T-cell (primary cell): ENCODE measurements around the gene CCN5. TPM values are rescaled to one million over a fixed set of nuclear protein-coding genes. Genes with fewer than 3 reads are reported as not detected.

Source experiments
- ATAC-seq, 4 experiments: fragments of 200-7000 bp in 3 of 4; fragments of 150-1000 bp in 1 of 4; cut with Tn5 transposase; replicated peaks in 1 of 4; 1 replicate in 3 of 4; 2 replicates in 1 of 4; pipeline ENCODE4 v1.10.0; 2021; ENCODE audit warnings: moderate library complexity in 3 of 4, mild to moderate bottlenecking in 2 of 4, moderate number of reproducible peaks in 1 of 4
- CTCF ChIA-PET, 2 donors: fragments of 300-600 bp; sonication (Branson Sonifier 250); formaldehyde crosslinking; loops; one replicate each; lab custom pipeline; 2022; ENCODE audit warnings: antibody characterized with exemption in 2 of 2; lab: Charles Lee
- POLR2A ChIA-PET, 2 donors: fragments of 300-600 bp; sonication (Branson Sonifier 250); formaldehyde crosslinking; loops; one replicate each; lab custom pipeline; 2022; ENCODE audit warnings: antibody characterized with exemption in 2 of 2; lab: Charles Lee
- DNase-seq, 35 experiments: peaks; one replicate each; pipeline versions ENCODE4 v3.0.0 to v3.0.0-alpha.2; 2013 to 2023
- H3K27ac ChIP-seq: one replicate; pipeline ENCODE4 v1.5.1; 2013; ENCODE audit warnings: low read length
- H3K27me3 ChIP-seq, 2 experiments: replicated peaks in 1 of 2; 1 replicate in 1 of 2; 2 replicates in 1 of 2; pipeline versions ENCODE4 v1.6.1 to v1.7.0; 2013; ENCODE audit warnings: low read length in 1 of 2, mixed read lengths in 1 of 2; ENCODE audit not compliant: control insufficient read depth in 2 of 2, insufficient read depth in 2 of 2; ENCODE audit errors: extremely low read depth in 1 of 2
- H3K36me3 ChIP-seq, 2 donors: 1 replicate in 1 of 2; 2 replicates in 1 of 2; pipeline versions ENCODE4 v1.6.1 to v1.7.0; 2013; ENCODE audit warnings: low read length in 1 of 2; ENCODE audit not compliant: control insufficient read depth in 2 of 2, insufficient read depth in 1 of 2; ENCODE audit errors: extremely low read depth in 1 of 2
- H3K4me1 ChIP-seq, 2 experiments: 1 replicate in 1 of 2; 2 replicates in 1 of 2; pipeline versions ENCODE4 v1.6.1 to v1.7.0; 2013; ENCODE audit warnings: low read length in 2 of 2, mixed read lengths in 1 of 2; ENCODE audit not compliant: insufficient read depth in 2 of 2, control insufficient read depth in 1 of 2; ENCODE audit errors: extremely low read depth in 1 of 2
- H3K4me3 ChIP-seq, 2 donors: 1 replicate in 1 of 2; 2 replicates in 1 of 2; pipeline versions ENCODE4 v1.5.1 to v1.7.0; 2013; ENCODE audit warnings: mild to moderate bottlenecking in 2 of 2, low read length in 1 of 2, moderate library complexity in 1 of 2; ENCODE audit not compliant: control insufficient read depth in 1 of 2; ENCODE audit errors: extremely low read depth in 1 of 2
- H3K9me3 ChIP-seq: 2 replicates; pipeline ENCODE4 v1.7.0; 2013
- H3K27ac Mint-ChIP-seq, 2 donors: one replicate each; pipeline ENCODE4 v1.8.0; 2020 to 2021; ENCODE audit warnings: mild to moderate bottlenecking in 2 of 2, mixed read lengths in 2 of 2
- H3K27me3 Mint-ChIP-seq, 2 donors: one replicate each; pipeline ENCODE4 v1.8.0; 2021 to 2022; ENCODE audit warnings: mixed read lengths in 2 of 2
- H3K36me3 Mint-ChIP-seq: one replicate; pipeline ENCODE4 v1.8.0; 2021; ENCODE audit warnings: mixed read lengths
- H3K4me1 Mint-ChIP-seq, 3 donors: one replicate each; pipeline ENCODE4 v1.8.0; 2020 to 2022; ENCODE audit warnings: mixed read lengths in 3 of 3, mild to moderate bottlenecking in 1 of 3
- H3K4me3 Mint-ChIP-seq, 3 donors: one replicate each; pipeline ENCODE4 v1.8.0; 2020 to 2022; ENCODE audit warnings: mild to moderate bottlenecking in 3 of 3, mixed read lengths in 3 of 3, moderate library complexity in 3 of 3
- H3K9me3 Mint-ChIP-seq, 3 donors: one replicate each; pipeline ENCODE4 v1.8.0; 2020 to 2022; ENCODE audit warnings: mixed read lengths in 3 of 3
- WGBS: methylation state at CpG from one replicate; pipeline ENCODE4 v1.1.5; 2013; ENCODE audit warnings: missing lambda C conversion rate; ENCODE audit not compliant: insufficient coverage; 5-methylcytosine and 5-hydroxymethylcytosine counted together
- total RNA-seq, 35 experiments: library from RNA in 6 of 35; stranded (reverse) in 6 of 35; fragments of 120-200 nt in 1 of 35; gene quantifications; one replicate each; pipeline versions ENCODE4 v1.2.1 to v1.2.4 and lab custom pipeline; 2013 to 2026

Gene CCN5
- total RNA-seq, 5 donors from 2014 or later (not counting 1 experiment from before 2014, with no cell fraction given), result 0.13 to 0.41 (median 0.29) TPM; not detected in 2

GRCh38 chr20:44711237-44711636 lies 3.9 kb upstream of the CCN5 start:
- Histone ChIP-seq H3K27ac (no peak overlapping the region), H3K36me3 (no peaks in the 10 kb centered on the region), H3K9me3 (no peaks in the 10 kb centered on the region), H3K27me3 (peaks cover 0 to 5% of the 10 kb centered on the region in 2 experiments), H3K4me3 (no peak overlapping the region), H3K4me1 (no peaks in the 10 kb centered on the region)
- ATAC-seq (no peak), DNase-seq (no peak)
- Mint-ChIP-seq H3K27ac (no peak overlapping the region), H3K36me3 (no peaks in the 10 kb centered on the region), H3K4me3 (no peak overlapping the region), H3K27me3 (no peaks in the 10 kb centered on the region), H3K4me1 (peaks cover 0 to 2% (median 0%) of the 10 kb centered on the region in 3 donors), H3K9me3 (no peaks in the 10 kb centered on the region)
- 87% methylated on average over 8 of the region's 8 CpGs for WGBS
- CTCF ChIA-PET, result no interaction called here
- POLR2A ChIA-PET, result no interaction called here

GRCh38 chr20:44714102-44714700 lies 968 bp upstream of the CCN5 start:
- no peak for DNase-seq
- no peak overlapping the region for H3K4me3 Mint-ChIP-seq
- no peaks in the 10 kb centered on the region for H3K27me3 Mint-ChIP-seq
- CTCF ChIA-PET, result no interaction called here
- WGBS, result 84% methylated on average over 13 of the region's 13 CpGs
- no peak for ATAC-seq
- H3K36me3 ChIP-seq, result no peaks in the 10 kb centered on the region
- POLR2A ChIA-PET, result no interaction called here
- peaks cover 0 to 5% of the 10 kb centered on the region in 2 experiments for H3K27me3 ChIP-seq
- H3K36me3 Mint-ChIP-seq, result no peaks in the 10 kb centered on the region
- H3K9me3 Mint-ChIP-seq, result no peaks in the 10 kb centered on the region
- H3K4me1 ChIP-seq, result no peaks in the 10 kb centered on the region
- no peak overlapping the region for H3K4me3 ChIP-seq
- no peaks in the 10 kb centered on the region for H3K9me3 ChIP-seq
- H3K27ac ChIP-seq, result no peak overlapping the region
- H3K4me1 Mint-ChIP-seq, result peaks cover 0 to 2% (median 0%) of the 10 kb centered on the region in 3 donors
- no peak overlapping the region for H3K27ac Mint-ChIP-seq

- 70% methylated on average over 2 of the region's 5 CpGs for WGBS
- Histone ChIP-seq H3K4me1 (no peaks in the 10 kb centered on the region), H3K36me3 (no peaks in the 10 kb centered on the region), H3K27me3 (peaks cover 0 to 5% of the 10 kb centered on the region in 2 experiments), H3K9me3 (no peaks in the 10 kb centered on the region), H3K27ac (no peak overlapping the region), H3K4me3 (no peak overlapping the region)
- no peak overlapping the region for H3K27ac Mint-ChIP-seq
- H3K9me3 Mint-ChIP-seq, result no peaks in the 10 kb centered on the region
- ChIA-PET CTCF (no interaction called here), POLR2A (no interaction called here)
- no peaks in the 10 kb centered on the region for H3K27me3 Mint-ChIP-seq
- DNase-seq, result no peak
- no peaks in the 10 kb centered on the region for H3K36me3 Mint-ChIP-seq
- H3K4me3 Mint-ChIP-seq, result no peak overlapping the region
- peaks cover 0 to 2% (median 0%) of the 10 kb centered on the region in 3 donors for H3K4me1 Mint-ChIP-seq
- no peak for ATAC-seq
These were observed 535 bp downstream of the CCN5 start for GRCh38 chr20:44715499-44716308.

DNA sequence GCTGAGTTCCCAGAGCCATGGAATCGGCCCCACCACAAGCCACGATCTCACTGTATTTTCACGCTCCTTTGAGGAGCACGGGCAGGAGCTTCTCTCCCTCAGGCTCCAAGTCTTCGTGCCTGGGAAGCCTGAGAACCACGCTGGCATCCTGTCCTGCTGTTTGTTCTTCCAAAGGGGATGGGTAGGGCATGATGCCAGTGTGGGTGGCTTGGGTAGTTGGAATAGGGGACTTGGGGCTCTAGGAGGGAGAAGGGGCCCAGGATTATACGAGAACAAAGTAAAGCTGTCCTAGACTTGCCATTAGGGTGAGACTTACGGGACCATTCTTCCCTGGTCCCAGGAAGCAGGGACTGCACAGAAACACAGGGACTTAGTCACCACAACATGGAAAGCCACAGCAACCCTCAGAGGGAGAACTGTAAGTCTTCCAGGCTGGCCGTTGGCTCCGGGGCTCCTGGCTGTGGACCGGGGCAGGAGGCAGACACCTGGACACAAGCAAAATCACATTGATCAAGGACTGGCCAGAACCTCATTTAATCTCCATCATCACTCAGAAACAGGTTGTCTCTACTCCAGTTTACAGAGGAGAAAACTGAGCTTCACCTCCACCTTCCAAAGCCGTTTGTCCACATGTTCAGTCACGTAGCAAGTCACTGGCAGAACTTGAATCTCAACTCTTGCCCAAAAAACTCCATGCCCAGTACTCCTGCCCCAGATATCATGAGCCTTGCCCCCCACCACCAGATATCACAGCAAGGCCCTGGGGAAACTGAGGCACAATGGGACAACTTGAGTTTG lies 1.3 kb downstream of the CCN5 start:
- Mint-ChIP-seq H3K36me3 (no peaks in the 10 kb centered on the region), H3K4me3 (no peak overlapping the region), H3K27me3 (no peaks in the 10 kb centered on the region), H3K27ac (no peak overlapping the region), H3K9me3 (no peaks in the 10 kb centered on the region), H3K4me1 (peaks cover 0 to 2% (median 0%) of the 10 kb centered on the region in 3 donors)
- no peaks in the 10 kb centered on the region for H3K4me1 ChIP-seq
- H3K36me3 ChIP-seq, result no peaks in the 10 kb centered on the region
- H3K27ac ChIP-seq, result no peak overlapping the region
- no peak for DNase-seq
- H3K27me3 ChIP-seq, result peaks cover 0 to 5% of the 10 kb centered on the region in 2 experiments
- H3K9me3 ChIP-seq, result no peaks in the 10 kb centered on the region
- ChIA-PET POLR2A (interaction anchor here in 1 of 2 donors (0.6 kb wide), 1 partner anchor 137 kb away, joined by 3 read pairs; no protein-coding TSS in a partner anchor), CTCF (no interaction called here)
- no peak for ATAC-seq
- 86% methylated on average over 12 of the region's 13 CpGs for WGBS
- no peak overlapping the region for H3K4me3 ChIP-seq

DNA sequence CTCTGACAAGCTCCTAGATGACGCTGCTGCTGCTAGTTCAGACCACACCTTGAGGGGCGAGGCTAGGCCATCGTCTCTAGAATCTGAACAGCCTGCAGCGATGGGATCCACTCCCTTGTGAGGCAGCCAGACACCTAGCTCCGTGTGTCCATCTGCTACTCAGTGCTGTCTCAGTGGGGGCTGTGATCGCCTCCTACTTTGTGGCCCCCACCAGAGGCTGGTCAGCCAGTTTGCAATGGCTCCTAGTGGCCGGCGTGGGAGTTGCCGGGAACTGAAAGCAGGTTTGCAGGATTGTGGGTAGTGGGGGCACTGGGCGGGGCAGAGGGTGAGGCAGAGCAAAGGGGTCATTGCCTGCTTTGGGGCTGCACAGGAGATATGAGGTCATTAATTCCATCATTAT lies 2.8 kb downstream of the CCN5 start:
- Mint-ChIP-seq H3K27me3 (no peaks in the 10 kb centered on the region), H3K9me3 (no peaks in the 10 kb centered on the region), H3K27ac (no peak overlapping the region), H3K4me1 (peaks cover 0 to 2% (median 0%) of the 10 kb centered on the region in 3 donors), H3K4me3 (no peak overlapping the region), H3K36me3 (no peaks in the 10 kb centered on the region)
- ATAC-seq, result no peak
- Histone ChIP-seq H3K9me3 (no peaks in the 10 kb centered on the region), H3K4me1 (no peaks in the 10 kb centered on the region), H3K4me3 (no peak overlapping the region), H3K27me3 (peaks cover 0 to 5% of the 10 kb centered on the region in 2 experiments), H3K27ac (no peak overlapping the region), H3K36me3 (no peaks in the 10 kb centered on the region)
- ChIA-PET POLR2A (no interaction called here), CTCF (interaction anchor here in 1 of 2 donors (0.5 kb wide), 1 partner anchor 808 kb away, joined by 4 read pairs; no protein-coding TSS in a partner anchor)
- WGBS, result 82% methylated on average over 6 of the region's 10 CpGs
- no peak for DNase-seq

GRCh38 chr20:44719841-44720240 lies 4.7 kb downstream of the CCN5 start:
- Mint-ChIP-seq H3K4me3 (no peak overlapping the region), H3K9me3 (no peaks in the 10 kb centered on the region), H3K27me3 (no peaks in the 10 kb centered on the region), H3K4me1 (no peaks in the 10 kb centered on the region), H3K36me3 (no peaks in the 10 kb centered on the region), H3K27ac (no peak overlapping the region)
- CTCF ChIA-PET, result no interaction called here
- no peaks in the 10 kb centered on the region for H3K9me3 ChIP-seq
- no peak overlapping the region for H3K4me3 ChIP-seq
- no peaks in the 10 kb centered on the region for H3K4me1 ChIP-seq
- H3K27me3 ChIP-seq, result peaks cover 0 to 3% of the 10 kb centered on the region in 2 experiments
- no peak overlapping the region for H3K27ac ChIP-seq
- POLR2A ChIA-PET, result no interaction called here
- DNase-seq (no peak), ATAC-seq (no peak)
- H3K36me3 ChIP-seq, result no peaks in the 10 kb centered on the region
- 84% methylated on average over 12 of the region's 19 CpGs for WGBS
